DMS 273 (cell line): ENCODE data around the gene BIK.

Experiments
- DNase-seq: peaks from one replicate; lab custom pipeline; 2025; ENCODE audit not compliant: unreplicated experiment; lab: John Stamatoyannopoulos, UW

Gene BIK

DNA sequence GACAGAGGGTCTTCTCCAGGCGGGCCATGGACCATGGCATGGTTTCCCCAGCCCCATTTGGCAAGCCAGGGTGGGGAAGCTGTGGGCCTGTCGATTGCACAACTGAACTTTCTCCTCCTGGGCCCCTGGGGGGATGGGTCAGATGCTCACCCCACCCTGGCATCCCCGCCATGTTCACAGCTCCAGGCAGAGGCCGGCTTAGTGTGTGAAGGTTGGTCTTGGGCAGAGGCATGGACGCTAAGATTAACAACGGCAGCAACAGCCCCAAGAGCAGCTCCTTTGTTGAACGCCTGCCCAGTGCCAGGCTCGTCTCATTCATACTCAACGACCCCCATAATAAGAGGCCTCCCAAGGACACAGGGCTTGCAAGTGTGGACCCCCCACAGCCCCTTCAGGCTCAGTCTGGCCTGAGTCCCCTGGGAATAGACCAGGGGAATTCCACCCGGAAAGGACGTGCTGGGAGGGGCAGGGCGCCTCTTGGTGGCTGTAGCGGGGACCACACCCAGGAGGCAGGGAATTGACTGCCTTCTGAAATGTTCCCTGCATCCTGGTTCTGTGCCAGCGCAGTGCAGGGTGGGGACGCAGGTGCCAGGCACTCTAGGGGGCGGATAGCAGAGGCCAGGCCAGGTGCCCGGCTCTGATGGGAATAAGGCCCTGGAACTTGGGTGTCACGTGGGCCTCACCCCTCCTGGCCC is 49.1 kb downstream of the BIK start:
- peak; percentile 42 for DNase-seq

- no peak for DNase-seq
These were observed 50.1 kb downstream of the BIK start for GRCh38 chr22:43160497-43161126.

GRCh38 chr22:43162412-43163150 is 52.0 kb downstream of the BIK start:
- DNase-seq, result no peak

- DNase-seq, result no peak
These were observed 52.8 kb downstream of the BIK start for GRCh38 chr22:43163241-43163795.

- DNase-seq, result peak; percentile 50
These were observed 54.1 kb downstream of the BIK start for GRCh38 chr22:43164636-43165035.

DNA sequence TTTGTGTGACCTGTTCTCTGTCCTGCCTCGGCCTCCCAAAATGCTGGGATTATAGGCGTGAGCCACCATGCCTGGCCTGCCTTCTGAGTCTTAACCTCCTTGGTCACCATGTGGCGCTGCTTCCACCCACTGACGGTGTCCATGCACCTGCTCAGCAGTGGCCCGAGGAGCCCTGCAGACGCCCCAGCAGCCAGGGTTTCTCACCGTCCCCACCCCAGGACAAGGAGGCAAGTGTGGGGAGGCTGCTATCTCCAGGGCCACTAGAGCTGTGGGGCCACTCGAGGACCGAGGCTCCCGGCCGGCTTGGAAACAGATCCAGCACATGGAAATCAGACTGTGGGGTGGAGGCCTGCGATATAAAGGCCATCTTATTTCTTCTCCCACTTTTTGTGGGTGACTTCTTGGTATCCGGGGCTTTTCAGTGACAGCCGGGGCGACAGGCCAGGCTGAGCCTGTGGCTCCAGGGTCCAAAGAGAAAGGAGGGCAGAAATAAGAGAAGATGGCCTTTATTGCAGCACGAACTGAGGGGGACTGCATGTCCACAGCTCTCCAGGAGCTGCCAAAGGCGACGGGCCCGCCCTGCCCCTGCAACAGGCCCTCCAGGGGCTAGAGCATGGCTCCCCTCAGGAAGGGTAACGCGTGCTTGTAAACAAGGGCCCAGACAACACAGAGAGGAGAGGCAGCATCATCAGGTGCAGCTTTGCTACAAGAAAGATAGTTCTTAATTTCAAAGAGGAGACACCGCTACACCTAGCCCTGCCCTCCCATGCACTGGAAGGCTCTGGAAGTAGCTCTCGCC is 55.8 kb downstream of the BIK start:
- no peak for DNase-seq

GRCh38 chr22:43167001-43167589 is 56.5 kb downstream of the BIK start:
- DNase-seq, result no peak

DNA sequence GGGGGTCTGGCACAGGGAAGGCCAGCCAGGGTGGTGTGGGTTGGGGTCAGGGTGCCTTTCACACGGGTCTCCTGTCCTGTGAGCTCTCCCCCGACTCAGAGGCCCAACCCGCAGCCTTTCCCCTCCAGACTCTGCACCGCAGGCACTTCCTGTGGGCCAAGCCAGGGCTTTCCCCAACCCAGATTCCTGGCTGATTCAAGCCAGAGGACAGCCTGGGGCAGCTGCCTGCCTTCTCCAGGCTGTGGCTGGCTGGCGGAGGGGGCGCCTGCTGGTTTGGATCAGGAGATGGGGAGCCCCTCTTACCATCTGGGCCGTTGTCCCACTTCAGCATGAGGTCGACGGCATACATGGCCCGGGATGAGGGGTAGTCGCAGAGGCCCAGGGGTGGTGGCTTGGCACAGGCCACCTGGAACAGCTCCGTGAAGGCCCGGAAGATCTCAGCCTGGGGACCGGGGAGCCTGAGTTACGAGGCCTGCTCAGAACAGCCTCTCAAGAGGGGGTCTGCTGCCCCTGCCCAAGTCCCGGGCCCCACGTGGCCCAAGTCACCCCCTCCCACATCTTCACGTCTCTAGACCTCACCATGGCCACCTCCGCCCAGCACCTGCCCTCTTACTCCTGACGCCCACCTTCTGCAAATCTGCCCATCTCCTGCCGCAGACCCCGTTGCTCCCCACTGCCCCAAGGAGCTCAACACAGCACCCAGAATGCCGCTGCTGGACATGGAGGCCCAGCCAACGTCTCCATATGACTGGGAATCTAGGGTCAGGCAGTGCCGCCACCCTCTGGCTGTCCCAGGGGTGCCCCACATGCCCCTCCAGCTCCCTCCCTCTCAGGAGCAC is 58.1 kb downstream of the BIK start:
- DNase-seq, result no peak

GRCh38 chr22:43169310-43170130 is 59.0 kb downstream of the BIK start:
- no peak for DNase-seq

- no peak for DNase-seq
These were observed 59.6 kb downstream of the BIK start for GRCh38 chr22:43170131-43170480.

GRCh38 chr22:43171019-43171491 is 60.5 kb downstream of the BIK start:
- DNase-seq, result no peak

DNA sequence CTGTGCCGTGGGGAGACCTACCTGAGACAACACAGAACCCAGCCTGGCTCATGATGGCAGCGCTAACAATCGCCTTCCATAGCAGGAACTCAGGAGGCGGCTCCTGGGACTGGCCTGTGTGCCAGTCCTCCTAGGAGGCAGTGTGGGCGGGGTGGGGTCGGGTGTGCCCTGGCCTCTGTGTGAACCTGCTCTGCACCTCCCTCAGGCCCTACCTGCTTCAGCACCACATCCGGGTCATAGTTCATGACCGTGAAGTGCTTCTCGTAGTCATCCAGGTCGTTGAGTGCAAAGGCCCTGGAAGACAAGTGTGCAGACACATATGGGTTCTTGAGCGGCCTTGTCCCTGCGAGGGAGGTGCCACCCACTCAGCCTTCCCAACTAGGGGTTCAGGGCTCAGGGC is 61.1 kb downstream of the BIK start:
- no peak for DNase-seq

- DNase-seq, result no peak
These were observed 61.6 kb downstream of the BIK start for GRCh38 chr22:43172191-43172590.

- DNase-seq, result no peak
These were observed 63.0 kb downstream of the BIK start for GRCh38 chr22:43173566-43173965.

DNA sequence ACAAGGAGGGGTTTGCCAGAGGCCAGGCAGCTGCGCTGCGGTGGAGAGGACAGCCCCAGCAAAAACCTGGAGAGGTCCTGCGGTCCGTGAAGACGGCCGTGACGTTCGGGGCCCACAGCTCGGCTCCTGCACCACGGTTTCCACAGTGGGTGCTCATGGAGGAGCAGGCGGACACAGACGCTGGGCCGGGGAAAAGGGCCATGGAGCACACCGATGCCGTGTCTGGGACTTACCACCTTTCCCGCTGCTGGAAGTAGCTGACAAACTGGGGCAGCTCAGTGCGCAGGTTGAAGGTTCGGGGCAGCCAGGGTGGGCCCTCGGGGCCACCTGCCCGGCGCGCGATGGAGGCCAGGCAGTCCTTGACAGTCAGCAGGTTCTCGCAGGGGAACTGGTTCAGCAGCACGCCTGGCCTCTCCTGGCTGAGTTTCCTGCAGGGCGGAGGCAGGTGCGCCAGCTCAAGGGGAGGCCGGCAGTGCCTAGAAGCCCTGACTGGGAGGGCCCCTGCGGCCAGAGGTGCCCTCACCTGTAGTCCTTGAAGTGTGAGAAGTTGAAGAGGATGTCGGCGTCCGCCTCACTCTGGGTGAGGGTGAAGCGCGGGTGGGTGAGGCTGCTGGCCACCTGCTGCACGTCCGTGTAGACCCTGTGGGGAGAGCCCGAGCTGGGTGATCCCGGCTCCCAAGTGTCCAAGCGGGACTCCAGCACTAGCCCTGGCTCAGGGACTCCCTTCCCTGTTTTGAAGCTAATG is 63.6 kb downstream of the BIK start:
- DNase-seq, result no peak

GRCh38 chr22:43174941-43175531 is 64.5 kb downstream of the BIK start:
- DNase-seq, result no peak

GRCh38 chr22:43176090-43176489 is 65.5 kb downstream of the BIK start:
- no peak for DNase-seq

GRCh38 chr22:43177479-43177878 is 66.9 kb downstream of the BIK start:
- no peak for DNase-seq
